SK-N-SH treated with all-trans-retinoic acid at 6 μM for 48 hours (cell line): ENCODE measurements around the gene PRR29.
"Not testable (repeated sequence)": the region's sequence is repeated elsewhere in the genome, so short reads cannot be mapped to it uniquely, and the experiment has no call there.

Experiments
- ATAC-seq: fragments of 200-7000 bp; cut with Tn5 transposase; 3 replicates; pipeline ENCODE4 v1.9.1; 2020; ENCODE audit warnings: mild to moderate bottlenecking, moderate library complexity
- ARNTL ChIP-seq: fragments of 450-650 bp; formaldehyde crosslinking; IDR thresholded peaks from 2 replicates; pipeline ENCODE4 v1.5.0; 2020; ENCODE audit warnings: low read depth, mild to moderate bottlenecking, moderate library complexity, borderline replicate concordance
- CREB5 ChIP-seq: fragments of 250-450 bp; sonication (Bioruptor Pico); IDR thresholded peaks from 2 replicates; pipeline ENCODE4 v1.5.1; 2020; ENCODE audit warnings: low read depth, mild to moderate bottlenecking, moderate library complexity
- CSDC2 ChIP-seq: fragments of 250-450 bp; sonication (Bioruptor Pico); IDR thresholded peaks from 2 replicates; pipeline ENCODE4 v1.5.0; 2020; ENCODE audit warnings: mild to moderate bottlenecking, moderate library complexity
- ESRRG ChIP-seq: fragments of 250-450 bp; sonication (Bioruptor Pico); IDR thresholded peaks from 2 replicates; pipeline ENCODE4 v1.6.1; 2021; ENCODE audit warnings: mild to moderate bottlenecking
- GLIS3 ChIP-seq: fragments of 250-450 bp; sonication (Bioruptor Pico); IDR thresholded peaks from 2 replicates; pipeline ENCODE4 v1.5.0; 2020; ENCODE audit warnings: mild to moderate bottlenecking, moderate library complexity
- ISL1 ChIP-seq: fragments of 250-450 bp; sonication (Bioruptor Pico); IDR thresholded peaks from 2 replicates; pipeline ENCODE4 v2.1.2; 2022; ENCODE audit warnings: mild to moderate bottlenecking, moderate library complexity
- OSR1 ChIP-seq: fragments of 250-450 bp; sonication (Bioruptor Pico); IDR thresholded peaks from 2 replicates; pipeline ENCODE4 v1.8.0; 2022; ENCODE audit warnings: moderate library complexity, mild to moderate bottlenecking, inconsistent platforms
- RARB ChIP-seq: fragments of 250-450 bp; sonication (Bioruptor Pico); IDR thresholded peaks from 2 replicates; pipeline ENCODE4 v1.8.0; 2021; ENCODE audit warnings: mild to moderate bottlenecking, moderate library complexity
- SNAI2 ChIP-seq: fragments of 250-450 bp; sonication (Bioruptor Pico); IDR thresholded peaks from 2 replicates; pipeline ENCODE4 v1.5.0; 2020; ENCODE audit warnings: mild to moderate bottlenecking, moderate library complexity
- TCF4 ChIP-seq: fragments of 250-450 bp; sonication (Bioruptor Pico); IDR thresholded peaks from 2 replicates; pipeline ENCODE4 v1.8.0; 2021; ENCODE audit warnings: mild to moderate bottlenecking, moderate library complexity, borderline replicate concordance
- TOX ChIP-seq: fragments of 250-450 bp; sonication (Bioruptor Pico); IDR thresholded peaks from 2 replicates; pipeline ENCODE4 v1.8.0; 2021; ENCODE audit warnings: mild to moderate bottlenecking, moderate library complexity, borderline replicate concordance
- TSHZ2 ChIP-seq: fragments of 250-450 bp; sonication (Bioruptor Pico); IDR thresholded peaks from 2 replicates; pipeline ENCODE4 v1.5.0; 2020; ENCODE audit warnings: mild to moderate bottlenecking, moderate library complexity
- ZFP3 ChIP-seq: fragments of 250-450 bp; sonication (Bioruptor Pico); IDR thresholded peaks from 2 replicates; pipeline ENCODE4 v1.5.0; 2020; ENCODE audit warnings: mild to moderate bottlenecking, moderate library complexity
- ZNF70 ChIP-seq: fragments of 450-650 bp; formaldehyde crosslinking; IDR thresholded peaks from 2 replicates; pipeline ENCODE4 v1.5.0; 2020; ENCODE audit warnings: mild to moderate bottlenecking, moderate library complexity
- ZNF8 ChIP-seq: fragments of 450-650 bp; formaldehyde crosslinking; IDR thresholded peaks from 2 replicates; pipeline ENCODE4 v1.5.0; 2020; ENCODE audit warnings: mild to moderate bottlenecking, moderate library complexity
- TF ChIP-seq, protein P1 (sequence below): fragments of 250-450 bp; sonication (Bioruptor Pico); IDR thresholded peaks from 2 replicates; pipeline ENCODE4 v1.8.0; 2020; ENCODE audit warnings: mild to moderate bottlenecking, moderate library complexity, borderline replicate concordance
- TF ChIP-seq, protein P2 (sequence below): fragments of 250-450 bp; sonication (Bioruptor Pico); IDR thresholded peaks from 2 replicates; pipeline ENCODE4 v1.8.0; 2021; ENCODE audit warnings: low read depth, mild to moderate bottlenecking, moderate library complexity, borderline replicate concordance
- TF ChIP-seq, protein P3 (sequence below): fragments of 250-450 bp; sonication (Bioruptor Pico); IDR thresholded peaks from 2 replicates; pipeline ENCODE4 v1.5.1; 2021; ENCODE audit warnings: mild to moderate bottlenecking, moderate library complexity

PRR29 gene

GRCh38 chr17:64017381-64017980 is 19.3 kb downstream of the PRR29 start:
- no peak for ATAC-seq
- no peak for TF ChIP-seq RARB
- TF ChIP-seq GLIS3 (CRISPR knock-in tag), result no peak

DNA sequence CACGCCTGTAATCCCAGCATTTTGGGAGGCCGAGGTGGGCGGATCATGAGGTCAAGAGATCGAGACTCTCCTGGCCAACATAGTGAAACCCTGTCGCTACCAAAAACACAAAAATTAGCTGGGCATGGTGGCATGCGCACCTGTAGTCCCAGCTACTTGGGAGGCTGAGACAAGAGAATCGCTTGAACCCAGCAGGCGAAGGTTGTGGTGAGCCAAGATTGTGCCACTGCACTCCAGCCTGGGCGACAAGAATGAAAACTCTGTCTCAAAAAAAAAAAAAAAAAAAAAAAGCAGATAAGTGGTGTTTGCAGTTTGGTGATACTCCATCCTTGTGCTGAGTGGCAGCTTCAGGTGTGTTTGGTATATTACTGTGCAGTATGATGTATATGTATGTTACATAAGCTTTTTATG is 21.4 kb downstream of the PRR29 start:
- not testable (repeated sequence) for ATAC-seq

- TF ChIP-seq, protein P1, sequence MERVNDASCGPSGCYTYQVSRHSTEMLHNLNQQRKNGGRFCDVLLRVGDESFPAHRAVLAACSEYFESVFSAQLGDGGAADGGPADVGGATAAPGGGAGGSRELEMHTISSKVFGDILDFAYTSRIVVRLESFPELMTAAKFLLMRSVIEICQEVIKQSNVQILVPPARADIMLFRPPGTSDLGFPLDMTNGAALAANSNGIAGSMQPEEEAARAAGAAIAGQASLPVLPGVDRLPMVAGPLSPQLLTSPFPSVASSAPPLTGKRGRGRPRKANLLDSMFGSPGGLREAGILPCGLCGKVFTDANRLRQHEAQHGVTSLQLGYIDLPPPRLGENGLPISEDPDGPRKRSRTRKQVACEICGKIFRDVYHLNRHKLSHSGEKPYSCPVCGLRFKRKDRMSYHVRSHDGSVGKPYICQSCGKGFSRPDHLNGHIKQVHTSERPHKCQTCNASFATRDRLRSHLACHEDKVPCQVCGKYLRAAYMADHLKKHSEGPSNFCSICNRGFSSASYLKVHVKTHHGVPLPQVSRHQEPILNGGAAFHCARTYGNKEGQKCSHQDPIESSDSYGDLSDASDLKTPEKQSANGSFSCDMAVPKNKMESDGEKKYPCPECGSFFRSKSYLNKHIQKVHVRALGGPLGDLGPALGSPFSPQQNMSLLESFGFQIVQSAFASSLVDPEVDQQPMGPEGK, result no peak
- TF ChIP-seq OSR1 (CRISPR knock-in tag) (no peak), TCF4 (no peak), ZNF8 (CRISPR knock-in tag) (no peak), ZNF70 (CRISPR knock-in tag) (no peak), ESRRG (no peak), RARB (no peak), ISL1 (CRISPR knock-in tag) (no peak), TOX (CRISPR knock-in tag) (no peak), TSHZ2 (no peak), ARNTL (CRISPR knock-in tag) (no peak)
- TF ChIP-seq, protein P2, sequence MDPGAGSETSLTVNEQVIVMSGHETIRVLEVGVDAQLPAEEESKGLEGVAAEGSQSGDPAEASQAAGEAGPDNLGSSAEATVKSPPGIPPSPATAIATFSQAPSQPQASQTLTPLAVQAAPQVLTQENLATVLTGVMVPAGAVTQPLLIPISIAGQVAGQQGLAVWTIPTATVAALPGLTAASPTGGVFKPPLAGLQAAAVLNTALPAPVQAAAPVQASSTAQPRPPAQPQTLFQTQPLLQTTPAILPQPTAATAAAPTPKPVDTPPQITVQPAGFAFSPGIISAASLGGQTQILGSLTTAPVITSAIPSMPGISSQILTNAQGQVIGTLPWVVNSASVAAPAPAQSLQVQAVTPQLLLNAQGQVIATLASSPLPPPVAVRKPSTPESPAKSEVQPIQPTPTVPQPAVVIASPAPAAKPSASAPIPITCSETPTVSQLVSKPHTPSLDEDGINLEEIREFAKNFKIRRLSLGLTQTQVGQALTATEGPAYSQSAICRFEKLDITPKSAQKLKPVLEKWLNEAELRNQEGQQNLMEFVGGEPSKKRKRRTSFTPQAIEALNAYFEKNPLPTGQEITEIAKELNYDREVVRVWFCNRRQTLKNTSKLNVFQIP, result no peak
- TF ChIP-seq, protein P3, sequence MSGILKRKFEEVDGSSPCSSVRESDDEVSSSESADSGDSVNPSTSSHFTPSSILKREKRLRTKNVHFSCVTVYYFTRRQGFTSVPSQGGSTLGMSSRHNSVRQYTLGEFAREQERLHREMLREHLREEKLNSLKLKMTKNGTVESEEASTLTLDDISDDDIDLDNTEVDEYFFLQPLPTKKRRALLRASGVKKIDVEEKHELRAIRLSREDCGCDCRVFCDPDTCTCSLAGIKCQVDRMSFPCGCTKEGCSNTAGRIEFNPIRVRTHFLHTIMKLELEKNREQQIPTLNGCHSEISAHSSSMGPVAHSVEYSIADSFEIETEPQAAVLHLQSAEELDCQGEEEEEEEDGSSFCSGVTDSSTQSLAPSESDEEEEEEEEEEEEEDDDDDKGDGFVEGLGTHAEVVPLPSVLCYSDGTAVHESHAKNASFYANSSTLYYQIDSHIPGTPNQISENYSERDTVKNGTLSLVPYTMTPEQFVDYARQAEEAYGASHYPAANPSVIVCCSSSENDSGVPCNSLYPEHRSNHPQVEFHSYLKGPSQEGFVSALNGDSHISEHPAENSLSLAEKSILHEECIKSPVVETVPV (CRISPR knock-in tag), result no peak
- no peak; the same call in 2 of the 3 replicates for ATAC-seq
These were observed 22.1 kb downstream of the PRR29 start, which contains the start of gene ICAM2 for GRCh38 chr17:64020056-64020766. ICAM2 (minus strand) TSS chr17:64020633; CDS start chr17:64006691, 13,942 bp downstream.

GRCh38 chr17:64022611-64023063 is 24.5 kb downstream of the PRR29 start:
- TF ChIP-seq CSDC2 (CRISPR knock-in tag), result no peak
- TF ChIP-seq TCF4, result no peak
- TF ChIP-seq, protein P3 (CRISPR knock-in tag), result no peak
- TF ChIP-seq ISL1 (CRISPR knock-in tag), result no peak
- TF ChIP-seq, protein P1, result no peak
- no peak for TF ChIP-seq ESRRG
- TF ChIP-seq OSR1 (CRISPR knock-in tag), result no peak
- no peak for TF ChIP-seq ZFP3
- no peak for TF ChIP-seq SNAI2
- TF ChIP-seq ZNF8 (CRISPR knock-in tag), result no peak
- TF ChIP-seq CREB5 (CRISPR knock-in tag), result no peak
- TF ChIP-seq, protein P2, result no peak
- no peak for TF ChIP-seq TOX (CRISPR knock-in tag)
- TF ChIP-seq ZNF70 (CRISPR knock-in tag), result no peak
- TF ChIP-seq, all 23 proteins: peak for 0
- no peak for ATAC-seq
